GM12878 (cell line): ENCODE measurements around the gene FAM222B. TPM values are rescaled to one million over a fixed set of nuclear protein-coding genes. Genes with fewer than 3 reads are reported as not detected.

Experiments
- BCL3 ChIP-seq: IDR thresholded peaks from 2 replicates; pipeline ENCODE4 v1.6.1; 2011; ENCODE audit warnings: borderline replicate concordance, low read depth, mild to moderate bottlenecking, moderate library complexity, low read length; ENCODE audit not compliant: insufficient read depth, poor library complexity, severe bottlenecking
- CHD4 ChIP-seq: fragments of 200-600 bp; sonication (generic); IDR thresholded peaks from 2 replicates; pipeline ENCODE4 v1.6.1; 2016; ENCODE audit warnings: mild to moderate bottlenecking
- CREM ChIP-seq: IDR thresholded peaks from 2 replicates; pipeline ENCODE4 v1.6.1; 2014; ENCODE audit warnings: antibody characterized with exemption, low read depth
- EP300 ChIP-seq, 2 experiments: fragments of 150-350 bp in 1 of 2; IDR thresholded peaks; 2 replicates each; pipeline ENCODE4 v1.6.1; 2011 to 2012; ENCODE audit warnings: low read depth in 2 of 2, low read length in 2 of 2, borderline replicate concordance in 1 of 2, improper control_type of control experiment in 1 of 2, inconsistent platforms in 1 of 2; ENCODE audit not compliant: control insufficient read depth in 1 of 2
- FOXK2 ChIP-seq: fragments of 450-650 bp; IDR thresholded peaks from 2 replicates; pipeline ENCODE4 v1.6.1; 2017; ENCODE audit warnings: mild to moderate bottlenecking, moderate library complexity
- KAT2A ChIP-seq: conservative IDR thresholded peaks from 2 replicates; pipeline ENCODE4 v1.6.1; 2011; ENCODE audit warnings: low read depth, low read length; ENCODE audit not compliant: control insufficient read depth
- KLF5 ChIP-seq: fragments of 450-650 bp; IDR thresholded peaks from 2 replicates; pipeline ENCODE4 v1.6.1; 2014; ENCODE audit warnings: mild to moderate bottlenecking; ENCODE audit not compliant: partially characterized antibody
- MEF2A ChIP-seq: IDR thresholded peaks from 2 replicates; pipeline ENCODE4 v1.6.1; 2011; ENCODE audit warnings: low read depth, mild to moderate bottlenecking, low read length, moderate library complexity; ENCODE audit not compliant: insufficient read depth
- PAX8 ChIP-seq: fragments of 450-650 bp; IDR thresholded peaks from 2 replicates; pipeline ENCODE4 v1.6.1; 2017; ENCODE audit warnings: mild to moderate bottlenecking, moderate library complexity
- RAD51 ChIP-seq: fragments of 450-650 bp; IDR thresholded peaks from 2 replicates; pipeline ENCODE4 v1.6.1; 2016; ENCODE audit warnings: moderate library complexity, mild to moderate bottlenecking, inconsistent platforms
- SIX5 ChIP-seq: IDR thresholded peaks from 2 replicates; pipeline ENCODE4 v1.6.1; 2011; ENCODE audit warnings: mild to moderate bottlenecking, low read depth, low read length, moderate library complexity; ENCODE audit not compliant: severe bottlenecking
- SP1 ChIP-seq: IDR thresholded peaks from one replicate; pipeline ENCODE4 v1.6.1; 2011; ENCODE audit warnings: low read depth, low read length
- SRF ChIP-seq, 2 experiments: IDR thresholded peaks; 2 replicates each; pipeline ENCODE4 v1.6.1; 2011; ENCODE audit warnings: low read depth in 2 of 2, low read length in 2 of 2, mild to moderate bottlenecking in 1 of 2, moderate library complexity in 1 of 2
- polyA plus RNA-seq, 11 experiments: library from polyadenylated mRNA; depleted of rRNA in 4 of 11; unstranded in 6 of 11; stranded (reverse) in 5 of 11; fragments of >200 nt; fragmentation: Nextera tagmentation in 4 of 11; fragmentation: Illumina TruSeq in 1 of 11; extraction: Ambion mirVana in 4 of 11; extraction: Trizol in 1 of 11; gene quantifications; 1 replicate in 1 of 11; 2 replicates in 10 of 11; pipeline versions ENCODE4 v1.2.1 to v1.2.3, GENCODE V29; 2011 to 2016; ENCODE audit warnings: inconsistent platforms in 2 of 11, missing spikeins in 2 of 11, low read depth in 1 of 11
- total RNA-seq, 4 experiments: library from RNA; depleted of rRNA in 3 of 4; stranded (reverse); fragments of >200 nt in 3 of 4; fragmentation: Illumina TruSeq in 1 of 4; extraction: Trizol in 1 of 4; gene quantifications; 2 replicates each; pipeline versions ENCODE4 v1.2.1 to v1.2.3, GENCODE V29; 2013 to 2021
- TF ChIP-seq, protein P1 (sequence below): fragments of 150-350 bp; IDR thresholded peaks from 2 replicates; pipeline ENCODE4 v1.6.1; 2014; ENCODE audit warnings: mild to moderate bottlenecking, low read depth, low read length
- TF ChIP-seq, protein P2 (sequence below): fragments of 450-650 bp; IDR thresholded peaks from 2 replicates; pipeline ENCODE4 v1.6.1; 2017; ENCODE audit warnings: mild to moderate bottlenecking, low read depth, inconsistent platforms; ENCODE audit not compliant: poor library complexity, severe bottlenecking
- TF ChIP-seq, protein P3 (sequence below): fragments of 450-650 bp; IDR thresholded peaks from 2 replicates; pipeline ENCODE4 v1.6.1; 2017; ENCODE audit warnings: mild to moderate bottlenecking
- TF ChIP-seq, protein P4 (sequence below): fragments of 450-650 bp; IDR thresholded peaks from 2 replicates; pipeline ENCODE4 v1.6.1; 2017; ENCODE audit warnings: mild to moderate bottlenecking, moderate library complexity

Gene FAM222B
- total and polyA plus RNA-seq, 10 of the 15 experiments (the other 5 are each of a cell fraction or from before 2014, with no cell fraction given) = 2.8 to 18.3 (median 6.4) TPM

- TF ChIP-seq, protein P1, sequence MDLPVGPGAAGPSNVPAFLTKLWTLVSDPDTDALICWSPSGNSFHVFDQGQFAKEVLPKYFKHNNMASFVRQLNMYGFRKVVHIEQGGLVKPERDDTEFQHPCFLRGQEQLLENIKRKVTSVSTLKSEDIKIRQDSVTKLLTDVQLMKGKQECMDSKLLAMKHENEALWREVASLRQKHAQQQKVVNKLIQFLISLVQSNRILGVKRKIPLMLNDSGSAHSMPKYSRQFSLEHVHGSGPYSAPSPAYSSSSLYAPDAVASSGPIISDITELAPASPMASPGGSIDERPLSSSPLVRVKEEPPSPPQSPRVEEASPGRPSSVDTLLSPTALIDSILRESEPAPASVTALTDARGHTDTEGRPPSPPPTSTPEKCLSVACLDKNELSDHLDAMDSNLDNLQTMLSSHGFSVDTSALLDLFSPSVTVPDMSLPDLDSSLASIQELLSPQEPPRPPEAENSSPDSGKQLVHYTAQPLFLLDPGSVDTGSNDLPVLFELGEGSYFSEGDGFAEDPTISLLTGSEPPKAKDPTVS = no peak
- TF ChIP-seq SRF (IDR thresholded peaks at IDR 0.05; ENCODE audit: low read depth in 2 of 2, low read length in 2 of 2) (no peak), MEF2A (peak; percentile 68), SP1 (peak; percentile 84), KLF5 (no peak), CHD4 (no peak), SIX5 (no peak), PAX8 (no peak), EP300 (IDR thresholded peaks at IDR 0.05; ENCODE audit: borderline replicate concordance in 1 of 2, control insufficient read depth in 1 of 2, low read depth in 2 of 2, low read length in 2 of 2) (peak; percentile 17 to 53; a peak in 1 of 4 replicates), RAD51 (peak; percentile 28; the same call in 1 of the 2 replicates), CREM (no peak; the same call in 1 of the 2 replicates), FOXK2 (no peak), KAT2A (no peak), BCL3 (peak; percentile 73)
- TF ChIP-seq, protein P2, sequence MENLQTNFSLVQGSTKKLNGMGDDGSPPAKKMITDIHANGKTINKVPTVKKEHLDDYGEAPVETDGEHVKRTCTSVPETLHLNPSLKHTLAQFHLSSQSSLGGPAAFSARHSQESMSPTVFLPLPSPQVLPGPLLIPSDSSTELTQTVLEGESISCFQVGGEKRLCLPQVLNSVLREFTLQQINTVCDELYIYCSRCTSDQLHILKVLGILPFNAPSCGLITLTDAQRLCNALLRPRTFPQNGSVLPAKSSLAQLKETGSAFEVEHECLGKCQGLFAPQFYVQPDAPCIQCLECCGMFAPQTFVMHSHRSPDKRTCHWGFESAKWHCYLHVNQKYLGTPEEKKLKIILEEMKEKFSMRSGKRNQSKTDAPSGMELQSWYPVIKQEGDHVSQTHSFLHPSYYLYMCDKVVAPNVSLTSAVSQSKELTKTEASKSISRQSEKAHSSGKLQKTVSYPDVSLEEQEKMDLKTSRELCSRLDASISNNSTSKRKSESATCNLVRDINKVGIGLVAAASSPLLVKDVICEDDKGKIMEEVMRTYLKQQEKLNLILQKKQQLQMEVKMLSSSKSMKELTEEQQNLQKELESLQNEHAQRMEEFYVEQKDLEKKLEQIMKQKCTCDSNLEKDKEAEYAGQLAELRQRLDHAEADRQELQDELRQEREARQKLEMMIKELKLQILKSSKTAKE = no peak
- TF ChIP-seq, protein P3, sequence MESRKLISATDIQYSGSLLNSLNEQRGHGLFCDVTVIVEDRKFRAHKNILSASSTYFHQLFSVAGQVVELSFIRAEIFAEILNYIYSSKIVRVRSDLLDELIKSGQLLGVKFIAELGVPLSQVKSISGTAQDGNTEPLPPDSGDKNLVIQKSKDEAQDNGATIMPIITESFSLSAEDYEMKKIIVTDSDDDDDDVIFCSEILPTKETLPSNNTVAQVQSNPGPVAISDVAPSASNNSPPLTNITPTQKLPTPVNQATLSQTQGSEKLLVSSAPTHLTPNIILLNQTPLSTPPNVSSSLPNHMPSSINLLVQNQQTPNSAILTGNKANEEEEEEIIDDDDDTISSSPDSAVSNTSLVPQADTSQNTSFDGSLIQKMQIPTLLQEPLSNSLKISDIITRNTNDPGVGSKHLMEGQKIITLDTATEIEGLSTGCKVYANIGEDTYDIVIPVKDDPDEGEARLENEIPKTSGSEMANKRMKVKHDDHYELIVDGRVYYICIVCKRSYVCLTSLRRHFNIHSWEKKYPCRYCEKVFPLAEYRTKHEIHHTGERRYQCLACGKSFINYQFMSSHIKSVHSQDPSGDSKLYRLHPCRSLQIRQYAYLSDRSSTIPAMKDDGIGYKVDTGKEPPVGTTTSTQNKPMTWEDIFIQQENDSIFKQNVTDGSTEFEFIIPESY = no peak
- TF ChIP-seq, protein P4, sequence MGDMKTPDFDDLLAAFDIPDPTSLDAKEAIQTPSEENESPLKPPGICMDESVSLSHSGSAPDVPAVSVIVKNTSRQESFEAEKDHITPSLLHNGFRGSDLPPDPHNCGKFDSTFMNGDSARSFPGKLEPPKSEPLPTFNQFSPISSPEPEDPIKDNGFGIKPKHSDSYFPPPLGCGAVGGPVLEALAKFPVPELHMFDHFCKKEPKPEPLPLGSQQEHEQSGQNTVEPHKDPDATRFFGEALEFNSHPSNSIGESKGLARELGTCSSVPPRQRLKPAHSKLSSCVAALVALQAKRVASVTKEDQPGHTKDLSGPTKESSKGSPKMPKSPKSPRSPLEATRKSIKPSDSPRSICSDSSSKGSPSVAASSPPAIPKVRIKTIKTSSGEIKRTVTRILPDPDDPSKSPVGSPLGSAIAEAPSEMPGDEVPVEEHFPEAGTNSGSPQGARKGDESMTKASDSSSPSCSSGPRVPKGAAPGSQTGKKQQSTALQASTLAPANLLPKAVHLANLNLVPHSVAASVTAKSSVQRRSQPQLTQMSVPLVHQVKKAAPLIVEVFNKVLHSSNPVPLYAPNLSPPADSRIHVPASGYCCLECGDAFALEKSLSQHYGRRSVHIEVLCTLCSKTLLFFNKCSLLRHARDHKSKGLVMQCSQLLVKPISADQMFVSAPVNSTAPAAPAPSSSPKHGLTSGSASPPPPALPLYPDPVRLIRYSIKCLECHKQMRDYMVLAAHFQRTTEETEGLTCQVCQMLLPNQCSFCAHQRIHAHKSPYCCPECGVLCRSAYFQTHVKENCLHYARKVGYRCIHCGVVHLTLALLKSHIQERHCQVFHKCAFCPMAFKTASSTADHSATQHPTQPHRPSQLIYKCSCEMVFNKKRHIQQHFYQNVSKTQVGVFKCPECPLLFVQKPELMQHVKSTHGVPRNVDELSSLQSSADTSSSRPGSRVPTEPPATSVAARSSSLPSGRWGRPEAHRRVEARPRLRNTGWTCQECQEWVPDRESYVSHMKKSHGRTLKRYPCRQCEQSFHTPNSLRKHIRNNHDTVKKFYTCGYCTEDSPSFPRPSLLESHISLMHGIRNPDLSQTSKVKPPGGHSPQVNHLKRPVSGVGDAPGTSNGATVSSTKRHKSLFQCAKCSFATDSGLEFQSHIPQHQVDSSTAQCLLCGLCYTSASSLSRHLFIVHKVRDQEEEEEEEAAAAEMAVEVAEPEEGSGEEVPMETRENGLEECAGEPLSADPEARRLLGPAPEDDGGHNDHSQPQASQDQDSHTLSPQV = peak; percentile 57; the same call in 1 of the 2 replicates
These were observed 99.1 kb downstream of the FAM222B start, which contains the start of gene TRAF4 (continued) for GRCh38 chr17:28743243-28744103.
